ENCODE measurements around the gene TSC2.
"Not testable (repeated sequence)": the region's sequence is repeated elsewhere in the genome, so short reads cannot be mapped to it uniquely, and the experiment has no call there.

- TF ChIP-seq GABPA (IDR thresholded peaks at IDR 0.05 in 1 of 2, conservative IDR thresholded peaks at IDR 0.05 in 1 of 2); CTCF (IDR thresholded peaks at IDR 0.05; ENCODE audit: low read depth, low read length, missing input control); SP1 (IDR thresholded peaks at IDR 0.05); YY1 (IDR thresholded peaks at IDR 0.05); REST (IDR thresholded peaks at IDR 0.05); MAX (IDR thresholded peaks at IDR 0.05); HNF4G (IDR thresholded peaks at IDR 0.05); JUND (IDR thresholded peaks at IDR 0.05): not testable (repeated sequence)
These were observed 78.5 kb downstream of the TSC2 start for GRCh38 chr16:2126161-2126743.

Measured in liver (tissue), 3 donors.